GM23248 (cell line): ENCODE measurements around the gene GPR89A.
"Not testable (repeated sequence)": the region's sequence is repeated elsewhere in the genome, so short reads cannot be mapped to it uniquely, and the experiment has no call there.

Experiments
- EZH2 ChIP-seq: fragments of 200-600 bp; sonication (generic); IDR thresholded peaks from 2 replicates; pipeline ENCODE4 v1.6.1; 2018; ENCODE audit warnings: antibody characterized with exemption, mild to moderate bottlenecking; ENCODE audit not compliant: insufficient read depth, poor library complexity, severe bottlenecking
- EZH2phosphoT487 ChIP-seq: fragments of 200-600 bp; sonication (generic); IDR thresholded peaks from 2 replicates; pipeline ENCODE4 v1.6.1; 2018; ENCODE audit warnings: antibody characterized with exemption, moderate library complexity, mild to moderate bottlenecking, low read depth; ENCODE audit not compliant: insufficient read depth

DNA sequence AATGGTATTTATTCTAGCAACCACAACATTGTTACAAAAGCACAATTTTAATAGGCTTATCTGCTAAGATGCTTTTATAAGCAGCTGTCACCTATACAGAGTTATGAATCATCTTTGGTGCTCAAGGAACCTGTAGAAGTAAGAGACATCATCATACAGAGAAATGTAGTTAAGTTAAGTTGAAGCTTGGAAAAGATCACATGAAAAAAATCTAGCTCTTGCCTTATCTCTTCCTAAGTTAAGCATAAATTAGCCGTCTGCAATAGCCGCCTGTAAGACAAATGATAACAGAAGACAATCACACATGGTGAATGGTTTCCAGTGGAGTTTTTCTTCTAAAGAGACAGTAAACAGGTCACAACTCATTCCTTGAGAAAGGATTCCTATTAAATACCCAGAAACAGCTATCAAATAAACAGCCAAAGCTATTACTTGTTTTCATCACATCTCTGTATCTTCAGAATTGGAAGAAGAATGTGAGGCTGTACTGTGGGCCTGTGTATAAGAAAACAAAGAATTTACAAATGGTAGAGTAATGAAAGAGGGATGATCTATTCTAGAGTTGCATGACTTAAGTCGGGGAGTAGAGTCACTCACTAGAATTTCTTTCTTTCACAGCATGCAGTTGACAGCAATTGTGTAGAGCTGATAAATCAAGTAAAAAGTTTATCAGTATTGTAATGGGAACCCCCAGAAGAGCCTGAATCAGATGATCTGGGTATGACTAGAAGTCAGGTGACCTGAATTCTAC lies 63.4 kb downstream of the GPR89A start:
- not testable (repeated sequence) for TF ChIP-seq EZH2, EZH2phosphoT487
